KMS-11 (cell line): ENCODE data around the gene ITGB5.

ENCODE experiments used
- H2AFZ ChIP-seq: fragments of 200-600 bp; sonication (generic); 2 replicates; pipeline ENCODE4 v1.6.1; 2016; ENCODE audit warnings: antibody characterized with exemption, mixed run types, low read depth
- H3K27ac ChIP-seq: fragments of 200-600 bp; sonication (generic); 2 replicates; pipeline ENCODE4 v1.6.1; 2016; ENCODE audit warnings: mild to moderate bottlenecking, mixed run types
- H3K27me3 ChIP-seq: fragments of 200-600 bp; sonication (generic); 2 replicates; pipeline ENCODE4 v1.6.1; 2017; ENCODE audit warnings: mild to moderate bottlenecking, low read depth, mixed run types, moderate library complexity; ENCODE audit not compliant: insufficient read depth
- H3K36me3 ChIP-seq: fragments of 200-600 bp; sonication (generic); 2 replicates; pipeline ENCODE4 v1.6.1; 2017; ENCODE audit warnings: mild to moderate bottlenecking, mixed run types; ENCODE audit not compliant: insufficient read depth
- H3K4me1 ChIP-seq: fragments of 200-600 bp; sonication (generic); 2 replicates; pipeline ENCODE4 v1.6.1; 2016; ENCODE audit warnings: mild to moderate bottlenecking, low read depth, mixed run types; ENCODE audit not compliant: poor library complexity, severe bottlenecking
- H3K4me2 ChIP-seq: fragments of 200-600 bp; sonication (generic); 2 replicates; pipeline ENCODE4 v1.7.0; 2016; ENCODE audit warnings: mild to moderate bottlenecking, mixed run types
- H3K4me3 ChIP-seq: fragments of 200-600 bp; sonication (generic); IDR thresholded peaks from 2 replicates; pipeline ENCODE4 v1.6.1; 2017; ENCODE audit warnings: low read depth, low read length, mixed read lengths; ENCODE audit not compliant: insufficient read depth
- H3K79me2 ChIP-seq: fragments of 200-600 bp; sonication (generic); 2 replicates; pipeline ENCODE4 v1.6.1; 2016; ENCODE audit warnings: low read depth, mixed run types; ENCODE audit not compliant: insufficient read depth
- H3K9ac ChIP-seq: fragments of 200-600 bp; sonication (generic); 2 replicates; pipeline ENCODE4 v1.6.1; 2016; ENCODE audit warnings: mild to moderate bottlenecking, mixed run types
- H4K20me1 ChIP-seq: fragments of 200-600 bp; sonication (generic); 2 replicates; pipeline ENCODE4 v1.6.1; 2016; ENCODE audit warnings: mild to moderate bottlenecking, mixed run types; ENCODE audit not compliant: insufficient read depth
- TF ChIP-seq, protein P1 (sequence below): fragments of 200-600 bp; sonication (generic); conservative IDR thresholded peaks from 2 replicates; pipeline ENCODE4 v1.6.1; 2017; ENCODE audit warnings: low read depth, mild to moderate bottlenecking, antibody characterized with exemption, low read length, moderate library complexity, mixed read lengths

ITGB5 gene

DNA sequence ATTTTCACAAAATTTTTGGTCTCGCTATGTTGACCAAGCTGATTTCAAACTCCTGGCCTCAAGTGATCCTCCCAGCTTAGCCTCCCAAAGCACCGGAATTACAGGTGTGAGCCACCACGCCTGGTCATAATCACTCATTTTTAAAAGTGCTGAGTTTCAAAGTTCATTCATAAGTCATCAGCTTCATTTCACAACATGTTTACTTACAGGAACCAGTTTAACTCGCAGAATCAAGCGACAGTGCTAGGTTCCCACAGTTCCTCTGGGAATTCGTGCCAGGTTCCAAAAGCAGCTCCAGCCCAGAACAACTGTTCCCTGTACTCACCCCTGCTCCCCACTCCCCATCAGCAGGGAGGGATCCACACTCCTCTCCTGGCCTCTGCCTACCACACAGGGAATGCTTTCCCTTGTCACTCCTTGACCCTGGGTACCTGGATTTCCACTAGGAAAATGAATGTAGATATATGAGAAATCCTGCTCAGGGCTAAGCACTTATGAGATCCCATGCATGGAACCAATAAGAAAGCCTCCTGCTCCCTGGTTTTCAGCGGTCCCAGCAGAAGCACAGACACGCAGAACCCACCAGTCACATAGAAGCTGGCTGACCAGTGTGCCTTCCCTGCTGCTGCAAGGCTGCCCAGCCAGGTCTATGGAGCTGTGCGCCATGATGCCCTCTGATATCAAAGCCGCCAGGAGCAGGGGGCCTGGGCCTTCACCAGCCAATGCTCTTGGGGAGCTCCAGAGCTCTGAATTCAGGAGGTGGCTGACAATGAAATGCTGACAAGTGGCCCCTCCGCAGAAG, 72.3 kb downstream of the ITGB5 start:
- H3K27ac ChIP-seq: no peak overlapping the region
- H2AFZ ChIP-seq: no peak overlapping the region
- no peaks in the 10 kb centered on the region for H3K27me3 ChIP-seq
- H3K4me2 ChIP-seq: no peak overlapping the region
- no peaks in the 10 kb centered on the region for H3K79me2 ChIP-seq
- peaks cover 11% of the 10 kb centered on the region for H3K4me1 ChIP-seq
- H3K4me3 ChIP-seq: no peak overlapping the region
- no peaks in the 10 kb centered on the region; the same call in 1 of the 2 replicates for H3K36me3 ChIP-seq
- H3K9ac ChIP-seq: no peak overlapping the region
- H4K20me1 ChIP-seq: no peaks in the 10 kb centered on the region
- TF ChIP-seq, protein P1, sequence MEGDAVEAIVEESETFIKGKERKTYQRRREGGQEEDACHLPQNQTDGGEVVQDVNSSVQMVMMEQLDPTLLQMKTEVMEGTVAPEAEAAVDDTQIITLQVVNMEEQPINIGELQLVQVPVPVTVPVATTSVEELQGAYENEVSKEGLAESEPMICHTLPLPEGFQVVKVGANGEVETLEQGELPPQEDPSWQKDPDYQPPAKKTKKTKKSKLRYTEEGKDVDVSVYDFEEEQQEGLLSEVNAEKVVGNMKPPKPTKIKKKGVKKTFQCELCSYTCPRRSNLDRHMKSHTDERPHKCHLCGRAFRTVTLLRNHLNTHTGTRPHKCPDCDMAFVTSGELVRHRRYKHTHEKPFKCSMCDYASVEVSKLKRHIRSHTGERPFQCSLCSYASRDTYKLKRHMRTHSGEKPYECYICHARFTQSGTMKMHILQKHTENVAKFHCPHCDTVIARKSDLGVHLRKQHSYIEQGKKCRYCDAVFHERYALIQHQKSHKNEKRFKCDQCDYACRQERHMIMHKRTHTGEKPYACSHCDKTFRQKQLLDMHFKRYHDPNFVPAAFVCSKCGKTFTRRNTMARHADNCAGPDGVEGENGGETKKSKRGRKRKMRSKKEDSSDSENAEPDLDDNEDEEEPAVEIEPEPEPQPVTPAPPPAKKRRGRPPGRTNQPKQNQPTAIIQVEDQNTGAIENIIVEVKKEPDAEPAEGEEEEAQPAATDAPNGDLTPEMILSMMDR: no peak

DNA sequence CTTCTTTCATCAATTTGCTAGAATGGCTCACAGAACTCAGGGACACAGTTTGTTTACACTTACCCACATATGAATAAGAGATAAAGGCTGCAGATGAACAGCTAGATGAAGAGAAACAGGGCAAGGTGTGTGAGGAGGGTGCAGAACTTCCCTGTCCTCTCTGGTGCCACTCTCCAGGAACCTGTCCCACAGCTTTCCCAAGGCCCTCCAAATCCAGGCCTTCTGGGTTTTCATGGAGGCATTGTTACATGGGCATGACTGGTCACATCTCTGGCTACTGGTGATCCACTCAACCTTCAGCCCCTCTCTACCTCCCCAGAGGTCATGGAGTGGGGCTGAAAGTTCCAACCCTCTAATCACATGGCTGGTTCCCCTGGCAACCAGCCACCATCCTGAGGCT, 73.6 kb downstream of the ITGB5 start:
- H3K27me3 ChIP-seq: no peaks in the 10 kb centered on the region
- no peak overlapping the region for H3K4me3 ChIP-seq
- H3K4me2 ChIP-seq: no peak overlapping the region
- no peaks in the 10 kb centered on the region; the same call in 1 of the 2 replicates for H3K36me3 ChIP-seq
- no peaks in the 10 kb centered on the region for H3K79me2 ChIP-seq
- no peak overlapping the region for H3K9ac ChIP-seq
- no peaks in the 10 kb centered on the region for H4K20me1 ChIP-seq
- TF ChIP-seq, protein P1: no peak
- peaks cover 11% of the 10 kb centered on the region for H3K4me1 ChIP-seq
- H3K27ac ChIP-seq: no peak overlapping the region
- no peak overlapping the region for H2AFZ ChIP-seq

- Histone ChIP-seq H3K4me2 (no peak overlapping the region), H4K20me1 (no peaks in the 10 kb centered on the region), H3K36me3 (no peaks in the 10 kb centered on the region; the same call in 1 of the 2 replicates), H3K4me3 (no peak overlapping the region), H3K79me2 (no peaks in the 10 kb centered on the region), H3K4me1 (peaks cover 11% of the 10 kb centered on the region), H3K27me3 (no peaks in the 10 kb centered on the region), H2AFZ (no peak overlapping the region), H3K27ac (no peak overlapping the region), H3K9ac (no peak overlapping the region)
- TF ChIP-seq, protein P1: no peak
Measured at GRCh38 chr3:124812291-124813265, 74.6 kb downstream of the ITGB5 start.

DNA sequence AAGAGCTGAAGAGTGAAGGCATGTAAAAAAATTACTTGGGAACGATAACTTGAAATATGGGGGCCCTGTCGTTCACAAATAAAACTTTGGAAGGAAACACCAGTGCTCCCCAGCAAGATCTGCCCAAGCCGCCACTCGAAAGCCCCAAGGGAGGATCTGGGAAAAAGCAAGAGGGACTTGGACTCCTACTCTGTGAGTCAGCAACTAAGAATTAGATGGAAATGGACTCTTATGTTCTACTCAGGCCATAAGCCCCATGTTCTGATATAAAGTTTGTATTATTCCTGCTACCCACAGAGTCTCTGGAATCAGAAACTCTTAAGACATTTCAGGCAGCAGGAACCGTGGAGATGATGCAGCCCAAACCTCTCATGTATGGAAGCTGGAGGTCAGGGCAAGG, 75.7 kb downstream of the ITGB5 start:
- TF ChIP-seq, protein P1: no peak

More for the DNA sequence above, 75.7 kb downstream of the ITGB5 start:
- H3K4me1 ChIP-seq: peaks cover 11% of the 10 kb centered on the region
- H4K20me1 ChIP-seq: no peaks in the 10 kb centered on the region
- no peak overlapping the region for H3K9ac ChIP-seq
- H2AFZ ChIP-seq: no peak overlapping the region
- H3K79me2 ChIP-seq: no peaks in the 10 kb centered on the region
- no peak overlapping the region for H3K4me3 ChIP-seq
- H3K36me3 ChIP-seq: no peaks in the 10 kb centered on the region
- no peak overlapping the region for H3K4me2 ChIP-seq
- no peaks in the 10 kb centered on the region for H3K27me3 ChIP-seq
- H3K27ac ChIP-seq: no peak overlapping the region
